ENCODE data around the gene AFAP1L2.

The AFAP1L2 gene

DNA sequence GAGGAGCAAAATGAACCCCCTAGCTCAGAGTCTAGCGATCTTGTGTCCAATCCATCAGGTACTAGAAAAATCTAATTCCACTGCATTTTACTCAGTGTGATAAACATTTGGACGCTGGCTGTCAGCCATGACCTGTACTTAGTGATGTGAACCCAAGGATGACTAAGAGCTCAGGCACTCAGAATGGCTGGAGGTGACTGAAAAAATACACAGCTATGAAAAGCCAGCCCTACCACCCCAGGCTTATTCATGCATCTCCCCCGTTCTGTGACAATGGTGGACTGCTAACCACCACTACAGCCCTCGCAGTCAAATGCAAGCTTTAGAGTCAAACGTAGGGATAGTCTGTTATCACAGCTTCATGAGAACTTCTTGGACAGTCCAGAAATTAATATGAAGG lies 14.9 kb downstream of the AFAP1L2 start:
- DNase-seq = no peak

DNA sequence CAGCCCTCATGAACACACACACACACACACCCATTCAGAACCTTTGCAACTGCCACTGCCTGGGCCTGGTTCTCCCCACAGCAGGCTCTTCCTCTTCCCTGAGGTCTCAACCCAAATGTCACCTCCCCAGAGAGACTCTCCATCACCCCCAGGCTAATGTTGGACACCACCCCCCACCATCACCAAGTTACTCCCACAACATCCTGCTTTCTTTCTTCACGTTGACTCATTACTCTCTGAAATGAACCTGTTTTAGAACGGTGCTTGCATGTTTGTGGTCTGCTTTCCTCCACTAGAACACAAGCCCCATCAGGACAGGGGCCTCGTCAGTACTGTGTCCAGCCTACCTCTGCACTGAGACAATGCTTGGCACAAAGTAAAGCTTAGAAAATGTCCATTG lies 16.0 kb downstream of the AFAP1L2 start:
- no peak for DNase-seq

DNA sequence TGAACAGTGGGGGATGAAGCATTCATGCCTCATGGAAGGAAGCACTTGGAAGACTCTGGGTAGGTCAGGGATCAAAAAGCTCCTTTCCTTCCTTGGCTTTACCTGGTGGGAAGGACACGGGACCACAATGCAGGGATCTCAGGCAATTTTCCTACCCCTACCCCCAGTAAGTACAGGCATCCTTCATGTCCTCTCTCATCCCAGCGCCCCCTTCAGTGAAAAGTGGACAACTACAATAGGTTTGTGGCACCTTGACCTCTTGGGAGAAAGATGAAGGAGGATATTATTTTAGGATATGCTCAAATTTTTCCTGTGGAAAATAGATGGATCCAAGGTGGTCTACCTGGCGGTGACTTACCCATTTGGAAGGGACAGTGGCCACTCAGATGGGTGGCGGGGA lies 16.5 kb downstream of the AFAP1L2 start:
- no peak for DNase-seq

DNA sequence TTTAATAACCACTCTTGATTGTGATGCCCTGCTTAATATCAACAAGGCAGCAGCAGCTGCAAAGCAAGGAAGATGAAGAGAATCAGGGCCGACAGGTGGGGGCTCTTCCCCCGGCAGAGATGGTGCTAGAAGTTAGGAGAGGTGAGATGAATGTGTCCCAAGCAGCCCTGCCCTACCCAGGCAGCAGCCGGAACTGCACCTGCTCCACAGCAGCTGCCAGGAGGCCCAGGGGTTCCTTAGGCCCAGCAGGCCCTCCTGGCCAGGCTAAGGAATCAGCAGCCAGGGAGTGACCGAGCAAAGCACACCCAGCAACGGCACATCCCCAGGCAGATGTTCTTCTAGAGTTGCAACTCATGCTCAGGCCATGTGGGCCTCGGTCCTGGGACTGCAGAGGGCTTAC lies 17.9 kb downstream of the AFAP1L2 start:
- no peak for DNase-seq

DNA sequence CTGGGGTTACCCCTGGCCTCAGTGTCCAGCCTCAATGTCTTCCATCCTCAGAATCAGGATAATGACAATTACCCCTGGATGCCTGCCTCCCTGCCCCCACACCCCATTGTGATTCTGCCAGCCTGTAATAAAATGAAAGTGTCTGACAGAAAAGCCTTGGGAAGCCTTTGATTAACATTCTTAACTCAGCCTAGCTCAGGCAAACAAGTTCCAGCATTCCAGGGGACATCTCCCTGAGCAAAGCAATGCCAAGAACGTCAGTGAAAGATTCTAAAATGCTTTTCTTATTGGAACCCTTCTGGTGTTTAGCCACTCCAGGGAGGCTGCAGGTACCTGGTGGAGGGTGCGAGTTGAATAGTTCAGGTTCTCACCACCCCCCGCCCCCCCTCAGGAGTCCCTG lies 18.7 kb downstream of the AFAP1L2 start:
- DNase-seq = no peak

DNA sequence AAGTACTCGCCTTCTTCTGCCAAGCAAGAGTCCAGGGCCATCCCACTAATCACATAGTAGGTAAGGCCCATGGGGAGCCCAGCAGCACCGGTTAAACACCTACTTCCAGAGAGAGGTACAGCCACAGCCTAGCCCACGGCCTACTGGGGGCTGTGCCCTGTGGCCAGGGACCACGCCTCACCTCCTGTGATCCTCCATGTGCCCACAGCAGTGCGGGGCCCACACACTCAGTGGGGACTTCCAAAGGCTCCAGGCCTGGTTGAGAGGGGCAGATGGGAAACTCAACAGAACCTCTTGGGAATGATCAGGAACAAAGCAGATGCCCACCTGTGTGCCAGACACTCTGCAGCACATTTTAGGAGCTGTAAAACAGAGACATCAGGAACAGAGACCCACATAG lies 19.7 kb downstream of the AFAP1L2 start:
- no peak for DNase-seq

DNA sequence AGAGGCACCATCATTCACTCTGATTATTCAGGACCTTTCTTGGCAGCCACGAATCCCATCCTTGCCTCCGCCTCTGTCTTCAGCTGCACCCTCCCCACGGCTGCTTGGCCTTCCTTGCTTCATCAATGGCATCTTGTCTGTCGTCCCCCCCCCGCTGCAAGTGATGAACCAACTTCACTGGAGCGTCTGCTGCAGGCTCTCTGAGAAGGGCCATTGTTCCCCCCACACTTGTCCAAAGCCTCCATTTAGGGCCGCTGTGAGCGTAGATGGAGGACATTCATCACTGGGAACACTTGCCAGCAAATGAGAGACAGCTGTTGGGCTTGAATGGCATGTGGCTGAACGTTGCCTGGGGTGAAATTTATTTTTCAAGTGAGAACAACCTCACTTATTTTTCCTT lies 20.1 kb downstream of the AFAP1L2 start:
- DNase-seq = no peak

DNA sequence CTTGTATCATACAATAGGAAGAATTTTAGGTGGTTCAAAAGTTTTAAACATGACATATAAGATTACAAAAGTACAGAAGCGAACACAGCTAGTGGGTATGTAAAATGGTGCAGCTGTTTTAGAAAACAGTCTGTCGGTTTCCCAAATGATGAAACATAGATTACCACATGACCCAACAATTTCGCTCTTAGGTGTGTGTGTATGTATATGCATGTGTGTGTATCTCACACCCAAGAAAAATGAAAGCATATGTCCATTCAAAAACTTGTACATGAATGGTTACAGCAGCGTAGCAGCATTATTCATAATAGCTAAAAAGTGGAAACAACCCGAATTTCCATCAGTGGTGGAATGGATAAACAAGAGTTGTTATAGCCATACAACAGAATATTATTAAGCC lies 23.5 kb downstream of the AFAP1L2 start:
- no peak for DNase-seq

DNA sequence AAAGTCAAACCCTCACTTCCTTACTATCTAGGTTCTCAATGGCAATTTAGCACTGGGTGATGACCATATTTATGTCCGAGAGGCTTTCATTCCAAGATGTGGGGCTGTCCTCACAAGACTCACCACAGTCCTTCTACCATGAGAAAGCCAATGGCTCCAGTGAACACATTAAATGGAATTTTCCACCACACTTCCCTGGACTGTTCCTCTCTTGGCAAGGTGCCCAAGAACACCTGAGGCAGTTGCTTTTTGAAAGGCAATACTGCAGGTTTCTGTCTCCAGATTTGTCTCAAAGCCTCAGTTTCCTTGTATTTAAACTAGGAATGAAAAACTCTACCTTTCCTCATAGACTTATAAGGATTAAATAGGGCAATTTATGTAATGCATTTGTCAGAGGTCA lies 24.2 kb downstream of the AFAP1L2 start:
- no peak for DNase-seq

DNA sequence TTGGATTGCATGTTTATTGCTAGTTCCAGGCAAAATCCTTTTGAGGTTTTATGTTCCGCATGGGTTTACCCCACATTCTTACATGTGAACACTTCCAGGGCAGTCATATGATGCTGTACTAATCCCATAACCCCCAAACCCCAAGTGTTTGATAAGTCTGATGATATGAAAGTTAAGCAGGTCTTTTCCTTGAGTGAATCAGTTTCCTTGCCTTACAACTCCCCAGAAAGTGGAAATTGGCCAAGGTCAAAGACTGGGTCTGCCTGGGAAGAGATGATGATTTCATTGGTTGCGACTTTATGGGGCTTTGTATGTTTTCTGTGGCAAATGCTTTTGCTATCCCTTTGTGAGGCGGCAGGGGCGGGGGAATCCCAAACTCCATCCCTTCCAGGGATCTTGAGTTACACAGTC lies 24.7 kb downstream of the AFAP1L2 start:
- DNase-seq = no peak

DNA sequence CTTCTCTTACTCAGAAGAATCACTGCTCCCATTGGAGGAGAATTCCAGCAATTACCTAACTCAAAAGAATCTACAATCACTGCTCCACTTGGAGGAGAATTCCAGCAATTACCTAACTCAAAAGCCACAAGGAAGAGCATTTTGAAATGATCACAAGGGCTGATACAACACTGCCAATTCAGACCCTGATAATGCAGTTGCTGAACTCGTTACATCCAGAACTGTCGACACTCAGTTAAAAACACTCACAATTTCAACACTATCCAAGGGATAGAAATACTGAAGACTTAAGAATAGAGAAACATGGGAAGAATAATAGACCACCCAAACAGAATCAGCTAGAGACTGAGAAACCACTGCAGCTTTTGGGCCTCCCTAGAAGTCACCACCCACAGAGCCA lies 27.8 kb downstream of the AFAP1L2 start:
- DNase-seq = no peak

DNA sequence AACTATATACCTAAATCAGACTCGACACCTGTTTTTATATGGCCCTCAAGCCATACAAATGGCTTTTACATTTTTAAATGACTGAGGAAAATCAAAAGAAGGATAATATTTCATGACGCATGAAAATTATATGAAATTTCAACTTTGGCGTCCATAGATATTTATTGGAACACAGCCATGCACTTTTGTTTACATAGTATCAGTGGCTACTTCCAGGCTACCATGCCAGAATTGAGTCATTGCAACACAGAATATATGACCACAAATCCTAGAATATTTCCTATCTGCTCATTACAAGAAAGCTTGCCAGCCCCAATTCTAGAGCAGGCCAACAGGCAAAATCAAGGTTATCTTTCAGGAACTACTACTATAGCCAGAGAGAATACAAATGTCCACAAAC lies 29.3 kb downstream of the AFAP1L2 start:
- DNase-seq = no peak

DNA sequence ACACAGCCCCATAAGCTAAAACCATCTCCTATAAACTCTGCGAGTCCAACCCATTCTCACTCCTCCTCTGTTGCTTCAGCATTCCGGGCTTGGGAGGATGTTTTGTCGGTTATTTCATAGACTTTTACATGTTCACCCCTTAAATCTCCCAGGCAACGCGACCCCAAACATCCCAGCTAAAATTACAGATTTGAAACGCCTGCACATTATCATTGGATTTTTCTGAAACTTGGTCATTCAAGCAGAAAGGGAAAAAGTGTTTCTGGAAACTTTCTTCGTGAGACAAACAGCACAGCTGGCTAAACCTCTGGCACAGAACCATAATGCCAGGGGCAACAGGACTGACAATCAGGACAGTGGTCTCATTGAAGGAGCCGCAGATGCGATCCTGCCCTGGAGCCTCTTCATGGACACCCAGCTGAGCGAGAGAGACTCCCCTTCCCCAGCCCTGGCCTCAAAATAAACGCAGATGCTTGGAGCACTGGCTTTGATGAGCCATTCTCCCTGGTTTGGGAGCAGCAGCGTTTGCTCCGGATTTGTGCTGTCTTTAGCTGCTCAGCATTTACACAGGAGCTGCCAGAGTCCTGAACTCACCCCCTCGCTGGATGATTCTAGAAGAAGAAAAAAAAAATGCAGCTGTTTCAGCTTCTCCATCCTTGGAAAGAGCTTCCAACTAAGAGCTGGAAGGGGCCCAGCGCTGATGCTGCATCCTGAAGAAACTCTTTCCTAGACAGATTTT lies 30.1 kb downstream of the AFAP1L2 start:
- no peak for DNase-seq

DNA sequence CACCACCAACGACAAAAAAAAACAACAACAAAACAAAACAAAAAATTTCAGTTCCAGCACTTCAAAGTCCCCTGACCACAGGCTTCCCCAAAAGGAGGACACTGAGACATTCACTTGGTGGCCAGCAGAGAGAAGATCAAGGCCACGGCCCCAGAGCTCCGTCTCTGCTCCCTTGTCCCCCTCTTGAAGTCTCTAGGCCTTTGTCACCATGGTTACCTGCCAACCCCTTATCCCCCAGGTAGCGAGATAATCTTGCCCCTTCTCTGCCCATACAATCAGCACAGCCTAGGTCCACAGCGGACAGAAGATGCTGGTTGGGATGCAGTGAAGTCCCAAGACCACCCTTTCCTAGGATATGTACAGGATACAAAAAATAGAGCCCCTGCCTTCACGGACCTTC lies 30.7 kb downstream of the AFAP1L2 start:
- DNase-seq = no peak

DNA sequence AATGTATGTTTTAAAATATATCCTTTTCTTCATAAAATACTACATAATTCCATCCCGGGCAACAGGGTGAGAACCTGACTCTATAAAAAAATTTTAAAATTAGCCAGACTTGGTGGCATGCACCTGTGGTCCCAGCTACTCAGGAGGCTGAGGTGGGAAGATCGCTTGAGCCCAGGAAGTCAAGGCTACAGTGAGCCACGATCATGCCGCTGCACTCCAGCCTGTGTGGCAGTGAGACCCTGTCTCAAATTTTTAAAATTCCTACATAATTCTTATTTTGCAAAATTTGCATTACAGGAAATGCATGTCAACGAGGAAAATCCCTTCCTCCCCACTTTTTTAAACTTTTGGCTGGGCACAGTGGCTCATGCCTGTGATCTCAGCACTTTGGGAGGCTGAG lies 31.3 kb downstream of the AFAP1L2 start:
- DNase-seq = no peak

DNA sequence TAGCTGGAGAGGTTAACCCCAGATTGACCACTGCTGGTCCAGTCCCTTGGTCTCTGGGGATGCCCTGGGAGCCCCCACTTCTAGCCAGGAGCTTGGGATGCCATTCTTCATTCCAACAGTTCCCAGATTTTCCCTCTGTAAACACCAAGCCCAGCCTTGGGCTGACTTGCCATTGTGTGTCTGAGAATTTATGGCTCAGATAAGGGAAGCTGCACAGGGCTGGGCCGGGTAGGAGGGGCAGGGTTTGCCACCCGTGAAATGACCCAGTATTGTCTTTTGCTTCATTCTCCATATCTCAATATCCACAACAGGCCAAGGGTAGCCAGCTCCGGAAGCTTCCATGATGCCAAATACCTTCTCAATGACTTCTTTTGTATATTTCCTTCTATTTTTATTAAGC lies 32.1 kb downstream of the AFAP1L2 start:
- no peak for DNase-seq

DNA sequence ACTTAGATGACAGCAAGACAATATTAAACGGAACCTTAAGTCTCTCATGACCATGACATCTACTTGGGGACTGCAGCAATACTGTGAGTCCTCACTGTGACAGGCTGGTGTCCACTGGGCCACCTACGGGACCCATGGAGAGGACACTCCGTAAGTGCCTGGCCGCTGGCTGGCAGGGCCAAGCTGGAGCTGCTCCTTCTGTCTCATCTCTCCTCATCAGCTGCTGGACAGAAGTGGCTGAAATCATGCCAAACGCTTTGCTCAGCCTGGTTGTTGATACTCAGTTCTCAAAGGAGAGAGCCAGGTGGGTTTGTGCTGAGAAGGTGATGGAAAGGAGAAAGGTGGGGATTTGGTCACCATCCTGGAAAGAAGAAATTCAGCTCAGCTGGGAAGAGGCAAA lies 33.3 kb downstream of the AFAP1L2 start:
- DNase-seq = no peak

DNA sequence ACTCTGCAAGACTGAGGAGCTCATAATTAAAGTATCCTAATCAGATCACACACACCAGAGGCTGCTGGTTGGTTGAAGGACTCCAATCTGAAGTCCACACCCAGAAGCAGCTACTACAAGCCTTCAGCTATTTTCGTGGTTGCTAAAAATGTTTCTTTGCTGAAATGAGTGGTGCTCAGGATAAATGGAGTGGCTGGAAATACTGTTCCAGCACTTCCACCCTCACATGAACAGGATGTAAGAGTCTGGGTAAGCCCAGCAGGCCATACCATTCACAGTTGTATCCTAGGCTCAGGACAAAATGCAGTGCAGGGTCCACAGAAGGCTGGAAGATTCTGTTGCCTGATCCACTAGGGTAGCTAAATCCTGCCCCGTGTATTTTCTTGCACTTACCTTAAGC lies 34.1 kb downstream of the AFAP1L2 start:
- no peak for DNase-seq

DNA sequence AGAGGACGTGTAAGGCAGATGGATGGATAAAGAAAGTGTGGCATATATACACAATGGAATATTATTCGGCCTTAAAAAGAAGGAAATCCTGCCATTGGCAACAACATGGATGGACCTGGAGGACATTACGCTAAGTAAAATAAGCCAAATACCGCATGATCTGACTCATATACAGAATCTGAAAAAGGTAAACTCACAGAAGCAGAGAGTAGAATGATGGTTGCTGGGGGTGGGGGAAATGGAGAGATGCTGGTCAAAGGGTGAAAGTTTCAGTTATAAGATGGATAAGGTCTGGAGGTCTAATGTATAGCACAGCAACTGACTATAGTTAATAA lies 36.3 kb downstream of the AFAP1L2 start:
- no peak for DNase-seq

DNA sequence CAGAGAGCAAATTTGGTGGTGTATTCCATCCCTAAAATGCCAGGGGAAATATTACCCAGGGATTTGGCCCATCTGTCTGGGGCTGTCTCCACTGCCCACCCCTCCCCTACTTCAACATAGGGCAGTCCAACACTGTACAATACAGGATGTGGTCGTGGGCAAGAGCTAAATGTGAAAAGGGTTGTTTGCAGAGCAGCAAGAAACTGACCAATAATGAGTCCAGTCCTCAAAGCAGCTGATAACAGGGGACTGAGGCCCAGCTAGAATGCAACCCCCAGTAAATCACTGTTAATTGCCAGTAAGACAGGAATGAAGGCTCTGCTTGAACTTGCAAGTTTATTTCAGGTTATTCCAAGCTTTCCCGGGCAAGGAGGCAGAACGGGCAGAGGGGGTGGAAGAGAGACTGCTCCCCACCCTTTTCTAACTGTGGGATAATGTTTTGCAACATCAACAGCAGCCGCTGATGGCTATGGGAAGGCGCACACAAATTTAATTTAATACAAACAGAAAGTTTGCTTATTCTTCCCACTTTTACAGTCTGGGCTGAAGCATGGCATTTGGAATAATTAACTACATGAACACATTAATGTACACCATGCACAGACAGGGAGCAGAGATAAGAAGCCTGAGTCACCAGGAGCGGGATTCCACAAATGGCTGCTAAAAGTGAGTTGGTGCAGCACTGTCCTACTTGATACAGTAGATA lies 36.8 kb downstream of the AFAP1L2 start:
- no peak for DNase-seq

DNA sequence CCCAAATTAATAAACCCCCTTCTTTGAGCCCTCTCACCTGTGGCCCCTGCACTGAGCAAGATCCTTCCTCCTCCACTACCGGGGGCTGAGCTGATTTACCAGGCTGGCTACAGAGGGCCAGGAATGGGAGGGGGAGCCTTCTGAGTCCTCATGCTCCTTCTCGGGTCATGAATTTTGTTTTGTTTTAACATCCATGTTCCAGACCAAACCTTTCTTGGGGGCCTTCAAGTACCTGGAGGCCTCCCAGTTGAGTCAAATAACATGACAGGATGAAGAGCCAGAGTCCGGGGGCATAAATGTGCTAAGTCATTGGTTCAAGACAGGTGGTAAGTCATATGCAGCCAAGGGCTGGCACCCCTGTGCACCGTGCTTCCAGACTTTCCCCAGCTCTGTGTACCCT lies 39.6 kb downstream of the AFAP1L2 start:
- no peak for DNase-seq

DNA sequence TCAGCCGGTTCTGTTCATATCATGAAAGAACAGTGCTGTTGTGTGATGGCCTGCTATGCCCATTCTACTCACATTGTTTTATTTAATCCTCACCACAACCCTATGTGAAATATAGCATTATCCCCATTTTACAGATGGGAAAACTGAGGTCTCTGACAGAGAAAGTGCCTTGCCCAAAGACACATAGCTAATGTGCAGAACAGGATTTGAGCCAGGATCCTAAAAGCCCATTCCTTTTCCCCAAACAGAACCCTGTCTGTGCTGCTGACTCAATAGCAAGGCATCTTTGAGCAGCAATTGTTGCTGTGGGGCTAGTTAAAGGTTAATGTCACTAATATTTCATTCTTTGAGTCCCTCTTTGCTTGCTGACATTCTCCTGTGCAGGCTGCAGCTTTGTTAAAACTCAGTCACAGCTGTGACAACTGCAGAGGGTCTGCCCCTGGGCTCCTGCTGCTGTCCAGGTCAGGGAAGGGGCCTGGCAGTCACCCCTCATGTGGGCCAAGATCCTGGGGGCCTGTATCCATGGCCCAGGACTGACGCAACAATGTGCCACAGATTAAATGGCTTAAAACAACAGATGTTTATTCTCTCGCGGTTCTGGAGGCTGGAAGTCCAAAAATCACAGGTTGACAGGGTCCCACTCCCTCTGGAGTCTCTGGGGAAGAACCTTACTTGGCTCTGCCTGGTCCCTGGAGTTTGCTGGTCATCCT lies 40.4 kb downstream of the AFAP1L2 start:
- no peak for DNase-seq

DNA sequence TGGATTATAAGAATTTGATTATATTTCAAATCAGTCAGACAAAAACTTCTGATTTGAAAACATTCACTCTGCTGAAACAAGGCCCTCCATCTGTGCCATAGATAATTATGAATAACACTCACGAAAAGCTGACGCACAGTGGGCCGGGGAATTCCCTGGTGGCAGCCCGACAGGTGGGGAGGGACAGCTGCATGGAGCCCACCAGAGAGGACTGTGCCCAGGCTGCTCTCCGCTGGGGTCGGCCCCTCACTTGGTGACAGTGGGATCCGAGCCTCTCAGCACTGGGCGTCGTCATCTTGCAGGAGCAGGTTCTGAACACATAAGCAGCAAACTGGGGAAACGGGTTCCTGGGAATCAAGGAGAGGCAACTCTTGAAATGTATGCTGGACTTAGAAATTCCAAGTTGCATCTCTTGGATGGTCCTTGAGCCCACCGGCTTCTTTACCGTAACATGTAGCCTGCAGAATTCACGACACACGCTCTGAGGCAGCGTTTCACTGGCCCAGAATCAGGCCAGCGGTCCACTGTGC lies 41.4 kb downstream of the AFAP1L2 start:
- DNase-seq = no peak

DNA sequence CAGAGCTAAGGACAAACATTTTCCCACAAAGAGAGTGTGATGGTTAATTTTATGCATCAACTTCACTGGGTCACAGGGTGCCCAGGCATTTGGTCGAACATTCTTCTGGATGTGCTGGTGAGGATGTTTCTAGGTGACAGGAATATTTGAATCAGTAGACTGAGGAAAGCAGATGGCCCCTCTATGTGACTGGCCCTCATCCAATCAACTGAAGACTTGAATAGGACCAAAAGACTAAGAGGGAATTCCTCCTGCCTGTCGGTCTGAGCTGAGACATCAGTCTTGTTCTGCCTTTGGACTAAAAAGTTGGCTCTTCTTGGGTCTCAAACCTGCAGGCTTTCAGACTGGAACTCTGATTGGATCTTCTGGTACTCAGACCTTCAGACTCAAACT lies 44.4 kb downstream of the AFAP1L2 start:
- DNase-seq = no peak
